DND-41 (cell line): ENCODE measurements around the gene RPL15.

Experiments
- ATAC-seq: fragments of 200-7000 bp; cut with Tn5 transposase; 3 replicates; pipeline ENCODE4 v1.9.1; 2021; ENCODE audit warnings: low read depth; ENCODE audit not compliant: insufficient read depth
- DNase-seq: peaks from one replicate; pipeline ENCODE4 v3.0.0-alpha.2; 2020
- H2AFZ ChIP-seq: 2 replicates; pipeline ENCODE4 v1.6.0; 2012; ENCODE audit warnings: low read depth, low read length
- H3K27ac ChIP-seq: 2 replicates; pipeline ENCODE4 v1.5.1; 2012; ENCODE audit warnings: low read length, inconsistent platforms
- H3K27me3 ChIP-seq: fragments of 200-600 bp; sonication (generic); 2 replicates; pipeline ENCODE4 v1.6.0; 2012; ENCODE audit warnings: low read length, mild to moderate bottlenecking, inconsistent platforms; ENCODE audit not compliant: insufficient read depth, poor library complexity
- H3K36me3 ChIP-seq: 2 replicates; pipeline ENCODE4 v1.5.1; 2012; ENCODE audit warnings: low read length, inconsistent platforms; ENCODE audit not compliant: insufficient read depth
- H3K4me1 ChIP-seq: 2 replicates; pipeline ENCODE4 v1.5.1; 2012; ENCODE audit warnings: mild to moderate bottlenecking, low read length; ENCODE audit not compliant: insufficient read depth
- H3K4me2 ChIP-seq: 2 replicates; pipeline ENCODE4 v1.6.0; 2012; ENCODE audit warnings: mild to moderate bottlenecking, moderate library complexity, low read length, inconsistent platforms; ENCODE audit not compliant: insufficient read depth
- H3K4me3 ChIP-seq, 2 experiments: fragments of 200-600 bp in 1 of 2; shearing (Covaris generic) in 1 of 2; 2 replicates each; pipeline ENCODE4 v1.5.1; 2012 to 2016; ENCODE audit warnings: inconsistent platforms in 2 of 2, low read length in 2 of 2, mild to moderate bottlenecking in 2 of 2, low read depth in 1 of 2, moderate library complexity in 1 of 2
- H3K79me2 ChIP-seq: 2 replicates; pipeline ENCODE4 v1.6.0; 2012; ENCODE audit warnings: low read length, inconsistent platforms; ENCODE audit not compliant: insufficient read depth
- H3K9ac ChIP-seq: 2 replicates; pipeline ENCODE4 v1.6.0; 2012; ENCODE audit warnings: low read depth, mild to moderate bottlenecking, inconsistent platforms, low read length, moderate library complexity
- H3K9me3 ChIP-seq: 2 replicates; pipeline ENCODE4 v1.5.1; 2012; ENCODE audit warnings: low read length, moderate library complexity, mild to moderate bottlenecking, inconsistent platforms; ENCODE audit not compliant: insufficient read depth, severe bottlenecking
- H4K20me1 ChIP-seq: 2 replicates; pipeline ENCODE4 v1.6.0; 2012; ENCODE audit warnings: low read length; ENCODE audit not compliant: insufficient read depth
- CTCF ChIP-seq: IDR thresholded peaks from 2 replicates; pipeline ENCODE4 v1.5.1; 2012; ENCODE audit warnings: borderline replicate concordance, low read length, moderate library complexity, mild to moderate bottlenecking; ENCODE audit not compliant: poor library complexity, severe bottlenecking; ENCODE audit errors: extremely low read depth
- EZH2 ChIP-seq: IDR thresholded peaks from 3 replicates; pipeline ENCODE4 v1.6.1; 2012; ENCODE audit warnings: borderline replicate concordance, low read depth, mild to moderate bottlenecking, moderate library complexity, low read length, inconsistent platforms; ENCODE audit not compliant: severe bottlenecking

Gene RPL15

GRCh38 chr3:23916886-23917678 lies at the start of gene RPL15, which contains the start of gene NKIRAS1:
TSS of gene RPL15 (plus strand) at chr3:23917132. CDS start at chr3:23917860, 728 bp downstream.
TSS of gene NKIRAS1 (minus strand) at chr3:23916990. CDS start at chr3:23910904, 6,086 bp downstream.
- TF ChIP-seq EZH2: no peak
- TF ChIP-seq CTCF: peak; percentile 35
- H3K79me2 ChIP-seq: peaks cover 26% of the 10 kb centered on the region

GRCh38 chr3:23867400-23867799 lies 49.5 kb upstream of the RPL15 start:
- Histone ChIP-seq H2AFZ (no peak overlapping the region), H3K4me2 (no peak overlapping the region), H3K27me3 (no peaks in the 10 kb centered on the region), H4K20me1 (peaks cover 26% of the 10 kb centered on the region), H3K9ac (no peak overlapping the region), H3K9me3 (no peaks in the 10 kb centered on the region), H3K27ac (no peak overlapping the region), H3K4me1 (no peaks in the 10 kb centered on the region), H3K4me3 (no peak overlapping the region), H3K36me3 (no peaks in the 10 kb centered on the region), H3K79me2 (peaks cover 41% of the 10 kb centered on the region)
- DNase-seq (no peak), ATAC-seq (no peak)
- TF ChIP-seq CTCF (peak; percentile 30), EZH2 (no peak)

More at GRCh38 chr3:23916886-23917678, at the start of gene RPL15, which contains the start of gene NKIRAS1:
- H3K27me3 ChIP-seq: no peaks in the 10 kb centered on the region
- ATAC-seq (peak; percentile 89), DNase-seq (peak; percentile 97)
- H3K36me3 ChIP-seq: peaks cover 40% of the 10 kb centered on the region
- H4K20me1 ChIP-seq: peaks cover 30% of the 10 kb centered on the region
- H3K4me2 ChIP-seq: peak within 1 kb of the TSS; percentile 84
- H3K9ac ChIP-seq: peak within 1 kb of the TSS; percentile 86
- no peaks in the 10 kb centered on the region for H3K9me3 ChIP-seq
- peaks cover 31% of the 10 kb centered on the region for H3K4me1 ChIP-seq
- H3K4me3 ChIP-seq: peak within 1 kb of the TSS; percentile 47 to 68
- peak within 1 kb of the TSS; percentile 86 for H3K27ac ChIP-seq
- H2AFZ ChIP-seq: peak within 1 kb of the TSS; percentile 71

GRCh38 chr3:23867838-23868237 lies 49.1 kb upstream of the RPL15 start:
- Histone ChIP-seq H3K4me2 (no peak overlapping the region), H3K4me1 (no peaks in the 10 kb centered on the region), H3K9ac (no peak overlapping the region), H3K79me2 (peaks cover 38% of the 10 kb centered on the region), H4K20me1 (peaks cover 26% of the 10 kb centered on the region), H3K27ac (no peak overlapping the region), H3K9me3 (no peaks in the 10 kb centered on the region), H2AFZ (no peak overlapping the region), H3K4me3 (no peak overlapping the region), H3K27me3 (no peaks in the 10 kb centered on the region), H3K36me3 (no peaks in the 10 kb centered on the region)
- TF ChIP-seq CTCF: no peak
- TF ChIP-seq EZH2: no peak
- no peak for ATAC-seq
- DNase-seq: no peak
